ENCODE results near the gene SPRY1. TPM values are rescaled to one million over a fixed set of nuclear protein-coding genes. Genes with fewer than 3 reads are reported as not detected.

The SPRY1 gene
- total and polyA plus RNA-seq, 9 of the 15 experiments (the other 6 are each of a cell fraction or from before 2014, with no cell fraction given): 0.18 to 1.9 (median 0.45) TPM; not detected in 1

- no peaks in the 10 kb centered on the region for H3K9me1 ChIP-seq (ENCODE audit: control insufficient read depth, insufficient read depth, low read length)
- H4K20me1 ChIP-seq (replicated peaks; ENCODE audit: control insufficient read depth, insufficient read depth, low read length): no peaks in the 10 kb centered on the region
- no peak overlapping the region for H3K4me3 ChIP-seq
- H3K9ac ChIP-seq (ENCODE audit: insufficient read depth in 1 of 2, low read depth in 2 of 2, low read length in 2 of 2): no peak overlapping the region
- no peak overlapping the region for H2AFZ ChIP-seq (ENCODE audit: low read depth, low read length)
- no peaks in the 10 kb centered on the region for H3K36me3 ChIP-seq (ENCODE audit: control insufficient read depth, insufficient read depth, low read length)
- ChIA-PET CTCF (ENCODE audit: low intra/inter-chr PET ratio) (no interaction called here), POLR2A (no interaction called here)
- no peaks in the 10 kb centered on the region for H3K9me3 ChIP-seq (replicated peaks; ENCODE audit: control insufficient read depth, insufficient read depth, low read depth, low read length)
- FAIRE-seq (no peak), ATAC-seq (no peak), DNase-seq (ENCODE audit: extremely low read depth in 1 of 4, low spot score in 3 of 4) (no peak)
- peaks cover 2 to 15% of the 10 kb centered on the region in 2 experiments; a peak in 3 of 5 replicates for H3K4me1 ChIP-seq (replicated peaks in 1 of 2; ENCODE audit: control insufficient read depth in 2 of 2, insufficient read depth in 2 of 2, low read length in 2 of 2)
- no peak overlapping the region for H3K4me2 ChIP-seq (ENCODE audit: insufficient read depth, low read length)
- intact Hi-C loops (cut with micrococcal nuclease): no loop called here
- 59% methylated on average over 3 of the region's 3 CpGs for WGBS (ENCODE audit: insufficient coverage, low coverage, missing lambda C conversion rate)
- no peaks in the 10 kb centered on the region for H3K27me3 ChIP-seq (ENCODE audit: control insufficient read depth in 2 of 2, insufficient read depth in 2 of 2, low read length in 2 of 2)
- in situ Hi-C loops (cut with MboI): loop anchor here (25.0 kb wide), 1 partner anchor 897 kb away; no protein-coding TSS in a partner anchor
- H3K79me2 ChIP-seq (ENCODE audit: control insufficient read depth, insufficient read depth, low read length): no peaks in the 10 kb centered on the region
- no peak overlapping the region for H3K27ac ChIP-seq (ENCODE audit: extremely low read depth, low read depth, low read length)
- BruUV-seq (replicated peaks): no TSS peak
- TF ChIP-seq NRF1 (conservative IDR thresholded peaks at IDR 0.05 in 1 of 2, IDR thresholded peaks at IDR 0.05 in 1 of 2) (no peak), HNRNPH1 (optimal IDR thresholded peaks at IDR 0.05; ENCODE audit: low read depth, low read length) (no peak), RAD51 (IDR thresholded peaks at IDR 0.05; ENCODE audit: borderline replicate concordance, low read depth) (no peak), ZNF436 (CRISPR knock-in tag; IDR thresholded peaks at IDR 0.05) (no peak), ZFP1 (CRISPR knock-in tag; IDR thresholded peaks at IDR 0.05) (no peak), ZNF609 (CRISPR knock-in tag; IDR thresholded peaks at IDR 0.05; ENCODE audit: borderline replicate concordance) (no peak), HOMEZ (CRISPR knock-in tag; IDR thresholded peaks at IDR 0.05) (no peak), JUNB (CRISPR knock-in tag; conservative IDR thresholded peaks at IDR 0.05) (no peak)
- TF ChIP-seq, protein P1, sequence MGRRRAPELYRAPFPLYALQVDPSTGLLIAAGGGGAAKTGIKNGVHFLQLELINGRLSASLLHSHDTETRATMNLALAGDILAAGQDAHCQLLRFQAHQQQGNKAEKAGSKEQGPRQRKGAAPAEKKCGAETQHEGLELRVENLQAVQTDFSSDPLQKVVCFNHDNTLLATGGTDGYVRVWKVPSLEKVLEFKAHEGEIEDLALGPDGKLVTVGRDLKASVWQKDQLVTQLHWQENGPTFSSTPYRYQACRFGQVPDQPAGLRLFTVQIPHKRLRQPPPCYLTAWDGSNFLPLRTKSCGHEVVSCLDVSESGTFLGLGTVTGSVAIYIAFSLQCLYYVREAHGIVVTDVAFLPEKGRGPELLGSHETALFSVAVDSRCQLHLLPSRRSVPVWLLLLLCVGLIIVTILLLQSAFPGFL (CRISPR knock-in tag; IDR thresholded peaks at IDR 0.05): no peak
- TF ChIP-seq, protein P2, sequence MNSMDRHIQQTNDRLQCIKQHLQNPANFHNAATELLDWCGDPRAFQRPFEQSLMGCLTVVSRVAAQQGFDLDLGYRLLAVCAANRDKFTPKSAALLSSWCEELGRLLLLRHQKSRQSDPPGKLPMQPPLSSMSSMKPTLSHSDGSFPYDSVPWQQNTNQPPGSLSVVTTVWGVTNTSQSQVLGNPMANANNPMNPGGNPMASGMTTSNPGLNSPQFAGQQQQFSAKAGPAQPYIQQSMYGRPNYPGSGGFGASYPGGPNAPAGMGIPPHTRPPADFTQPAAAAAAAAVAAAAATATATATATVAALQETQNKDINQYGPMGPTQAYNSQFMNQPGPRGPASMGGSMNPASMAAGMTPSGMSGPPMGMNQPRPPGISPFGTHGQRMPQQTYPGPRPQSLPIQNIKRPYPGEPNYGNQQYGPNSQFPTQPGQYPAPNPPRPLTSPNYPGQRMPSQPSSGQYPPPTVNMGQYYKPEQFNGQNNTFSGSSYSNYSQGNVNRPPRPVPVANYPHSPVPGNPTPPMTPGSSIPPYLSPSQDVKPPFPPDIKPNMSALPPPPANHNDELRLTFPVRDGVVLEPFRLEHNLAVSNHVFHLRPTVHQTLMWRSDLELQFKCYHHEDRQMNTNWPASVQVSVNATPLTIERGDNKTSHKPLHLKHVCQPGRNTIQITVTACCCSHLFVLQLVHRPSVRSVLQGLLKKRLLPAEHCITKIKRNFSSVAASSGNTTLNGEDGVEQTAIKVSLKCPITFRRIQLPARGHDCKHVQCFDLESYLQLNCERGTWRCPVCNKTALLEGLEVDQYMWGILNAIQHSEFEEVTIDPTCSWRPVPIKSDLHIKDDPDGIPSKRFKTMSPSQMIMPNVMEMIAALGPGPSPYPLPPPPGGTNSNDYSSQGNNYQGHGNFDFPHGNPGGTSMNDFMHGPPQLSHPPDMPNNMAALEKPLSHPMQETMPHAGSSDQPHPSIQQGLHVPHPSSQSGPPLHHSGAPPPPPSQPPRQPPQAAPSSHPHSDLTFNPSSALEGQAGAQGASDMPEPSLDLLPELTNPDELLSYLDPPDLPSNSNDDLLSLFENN (IDR thresholded peaks at IDR 0.05; ENCODE audit: low read depth in 2 of 2, low read length in 2 of 2): no peak
These were observed 31.7 kb upstream of the SPRY1 start for GRCh38 chr4:123364906-123365305.

Data from K562 (cell line).